H9 (cell line): ENCODE data around the gene RAB39A. TPM values are rescaled to one million over a fixed set of nuclear protein-coding genes. Genes with fewer than 3 reads are reported as not detected.

ENCODE experiments used
- DNase-seq: peaks from one replicate; pipeline ENCODE4 v3.0.0-alpha.2; 2017
- H2AFZ ChIP-seq: one replicate; pipeline ENCODE4 v1.6.1; 2013; ENCODE audit warnings: mild to moderate bottlenecking, low read length, control low read depth, moderate library complexity
- H2AK5ac ChIP-seq: 2 replicates; pipeline ENCODE4 v1.6.1; 2013; ENCODE audit warnings: low read length, control low read depth, mixed read lengths; ENCODE audit not compliant: insufficient read length
- H2BK120ac ChIP-seq: one replicate; pipeline ENCODE4 v1.6.1; 2013; ENCODE audit warnings: low read depth, mild to moderate bottlenecking, low read length, control low read depth, inconsistent platforms; ENCODE audit not compliant: poor library complexity, severe bottlenecking
- H2BK12ac ChIP-seq: 2 replicates; pipeline ENCODE4 v1.6.1; 2013; ENCODE audit warnings: low read length, control low read depth, mixed read lengths, low read depth; ENCODE audit not compliant: insufficient read length
- H2BK15ac ChIP-seq: 2 replicates; pipeline ENCODE4 v1.6.1; 2013; ENCODE audit warnings: low read depth, low read length, control low read depth
- H2BK20ac ChIP-seq: one replicate; pipeline ENCODE4 v1.6.1; 2013; ENCODE audit warnings: low read depth, mild to moderate bottlenecking, low read length, control low read depth, inconsistent platforms; ENCODE audit not compliant: poor library complexity, severe bottlenecking
- H2BK5ac ChIP-seq: 2 replicates; pipeline ENCODE4 v1.6.1; 2013; ENCODE audit warnings: low read length, control low read depth, mixed read lengths; ENCODE audit not compliant: insufficient read length
- H3K14ac ChIP-seq: 2 replicates; pipeline ENCODE4 v1.6.1; 2013; ENCODE audit warnings: low read length, control low read depth; ENCODE audit not compliant: insufficient read depth
- H3K18ac ChIP-seq: 2 replicates; pipeline ENCODE4 v1.6.1; 2013; ENCODE audit warnings: low read depth, mild to moderate bottlenecking, mixed read lengths, low read length, control low read depth; ENCODE audit not compliant: insufficient read length
- H3K23ac ChIP-seq: 2 replicates; pipeline ENCODE4 v1.6.1; 2013; ENCODE audit warnings: low read length, control low read depth, mixed read lengths, low read depth; ENCODE audit not compliant: insufficient read length
- H3K23me2 ChIP-seq: 2 replicates; pipeline ENCODE4 v1.6.1; 2013; ENCODE audit warnings: low read depth, mild to moderate bottlenecking, mixed read lengths, low read length, control low read depth; ENCODE audit not compliant: insufficient read length, poor library complexity, severe bottlenecking
- H3K27ac ChIP-seq: 2 replicates; pipeline ENCODE4 v1.5.1; 2013; ENCODE audit warnings: low read length, control low read depth, mixed read lengths, low read depth; ENCODE audit not compliant: insufficient read length
- H3K27me3 ChIP-seq: 2 replicates; pipeline ENCODE4 v1.6.1; 2013; ENCODE audit warnings: low read length, control low read depth, inconsistent platforms; ENCODE audit not compliant: insufficient read depth
- H3K4ac ChIP-seq: 2 replicates; pipeline ENCODE4 v1.6.1; 2013; ENCODE audit warnings: low read depth, mild to moderate bottlenecking, control low read depth, inconsistent platforms, low read length, moderate library complexity
- H3K4me1 ChIP-seq: 2 replicates; pipeline ENCODE4 v1.6.1; 2013; ENCODE audit warnings: low read length, control low read depth, inconsistent platforms; ENCODE audit not compliant: insufficient read depth
- H3K4me2 ChIP-seq: 2 replicates; pipeline ENCODE4 v1.6.1; 2013; ENCODE audit warnings: low read length, control low read depth, mixed read lengths; ENCODE audit not compliant: insufficient read length, insufficient read depth
- H3K56ac ChIP-seq: 2 replicates; pipeline ENCODE4 v1.6.1; 2013; ENCODE audit warnings: low read depth, mild to moderate bottlenecking, mixed read lengths, low read length, control low read depth; ENCODE audit not compliant: insufficient read length
- H3K79me1 ChIP-seq: 2 replicates; pipeline ENCODE4 v1.6.1; 2013; ENCODE audit warnings: low read depth, mild to moderate bottlenecking, moderate library complexity, low read length, control low read depth, inconsistent platforms; ENCODE audit not compliant: insufficient read depth, poor library complexity, severe bottlenecking
- H3K79me2 ChIP-seq: 2 replicates; pipeline ENCODE4 v1.6.1; 2013; ENCODE audit warnings: low read length, control low read depth, inconsistent platforms; ENCODE audit not compliant: insufficient read depth
- H3K9ac ChIP-seq: 2 replicates; pipeline ENCODE4 v1.6.1; 2013; ENCODE audit warnings: low read length, control low read depth, mixed read lengths; ENCODE audit not compliant: insufficient read length; ENCODE audit errors: extremely low read depth
- H3K9me3 ChIP-seq: one replicate; pipeline ENCODE4 v1.6.1; 2013; ENCODE audit warnings: low read depth, low read length, inconsistent platforms; ENCODE audit not compliant: control insufficient read depth
- H3T11ph ChIP-seq: one replicate; pipeline ENCODE4 v1.6.1; 2013; ENCODE audit warnings: mild to moderate bottlenecking, low read length, control low read depth, inconsistent platforms
- H4K20me1 ChIP-seq: one replicate; pipeline ENCODE4 v1.6.1; 2013; ENCODE audit not compliant: control insufficient read depth, insufficient read length, insufficient read depth
- H4K5ac ChIP-seq: 2 replicates; pipeline ENCODE4 v1.6.1; 2013; ENCODE audit warnings: low read depth, mild to moderate bottlenecking, mixed read lengths, low read length, control low read depth; ENCODE audit not compliant: insufficient read length
- H4K8ac ChIP-seq: replicated peaks from 2 replicates; pipeline ENCODE4 v1.6.1; 2013; ENCODE audit warnings: low read length, control low read depth, mixed read lengths, low read depth; ENCODE audit not compliant: insufficient read length
- H4K91ac ChIP-seq: 2 replicates; pipeline ENCODE4 v1.6.1; 2013; ENCODE audit warnings: low read depth, mild to moderate bottlenecking, moderate library complexity, mixed read lengths, low read length, control low read depth; ENCODE audit not compliant: insufficient read length
- H3K27ac Mint-ChIP-seq, 3 experiments: 2 replicates in 2 of 3; 3 replicates in 1 of 3; pipeline ENCODE4 v1.8.0; 2020 to 2021; ENCODE audit warnings: mixed read lengths in 3 of 3, mild to moderate bottlenecking in 1 of 3, moderate library complexity in 1 of 3
- H3K27me3 Mint-ChIP-seq: 2 replicates; pipeline ENCODE4 v1.8.0; 2021; ENCODE audit warnings: low read depth, mild to moderate bottlenecking, moderate library complexity, mixed read lengths
- H3K36me3 Mint-ChIP-seq, 3 experiments: 2 replicates in 2 of 3; 3 replicates in 1 of 3; pipeline ENCODE4 v1.8.0; 2020 to 2021; ENCODE audit warnings: low read depth in 3 of 3, mixed read lengths in 3 of 3; ENCODE audit not compliant: insufficient read depth in 1 of 3
- H3K4me1 Mint-ChIP-seq, 2 experiments: 2 replicates each; pipeline ENCODE4 v1.8.0; 2020; ENCODE audit warnings: mixed read lengths in 2 of 2
- H3K4me3 Mint-ChIP-seq, 2 experiments: 2 replicates in 1 of 2; 3 replicates in 1 of 2; pipeline ENCODE4 v1.8.0; 2020 to 2021; ENCODE audit warnings: mild to moderate bottlenecking in 2 of 2, mixed read lengths in 2 of 2, moderate library complexity in 1 of 2
- H3K9me3 Mint-ChIP-seq, 2 experiments: 2 replicates in 1 of 2; 3 replicates in 1 of 2; pipeline ENCODE4 v1.8.0; 2020; ENCODE audit warnings: mild to moderate bottlenecking in 2 of 2, mixed read lengths in 2 of 2, moderate library complexity in 1 of 2
- WGBS: extraction: QIAGEN DNeasy Blood & Tissue Kit; methylation state at CpG from one replicate; pipeline ENCODE4 v1.1.7; 2013; ENCODE audit warnings: missing lambda C conversion rate, low lambda C conversion rate, mixed read lengths; ENCODE audit not compliant: insufficient read length; ENCODE audit errors: extremely low coverage; 5-methylcytosine and 5-hydroxymethylcytosine counted together
- total RNA-seq: library from RNA; stranded (reverse); gene quantifications from 2 replicates; pipeline ENCODE4 v1.2.1, GENCODE V29; 2021
- TF ChIP-seq, protein P1 (sequence below): fragments of 200-600 bp; sonication (generic); conservative IDR thresholded peaks from 3 replicates; pipeline ENCODE4 v1.8.0; 2021; ENCODE audit warnings: antibody characterized with exemption, mild to moderate bottlenecking

Gene RAB39A
- total RNA-seq, 1 experiment from 2014 or later: 9.7 TPM

DNA sequence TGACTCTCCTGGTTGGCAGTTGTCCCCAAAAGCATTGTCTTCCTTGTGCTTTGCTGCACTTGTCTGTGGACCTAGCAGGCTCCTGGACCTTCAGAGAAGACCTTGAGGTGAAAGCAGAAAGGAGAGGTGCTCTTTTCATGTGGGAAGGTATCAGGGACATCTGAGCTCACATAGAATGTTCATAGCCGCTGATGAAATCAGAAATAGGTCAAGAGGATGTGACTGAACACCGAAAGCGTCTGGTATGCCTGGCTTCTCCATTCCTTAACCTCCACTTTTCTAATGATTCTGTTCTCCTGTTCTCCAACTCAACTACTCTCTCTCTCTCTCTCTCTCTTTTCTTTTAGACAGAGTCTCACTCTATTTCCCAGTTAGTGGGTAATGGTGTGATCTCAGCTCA lies 74.2 kb downstream of the RAB39A start:
- H3K14ac ChIP-seq: no peak overlapping the region
- Mint-ChIP-seq H3K36me3 (no peaks in the 10 kb centered on the region), H3K4me1 (peaks cover 5 to 6% of the 10 kb centered on the region in 2 experiments), H3K4me3 (no peak overlapping the region), H3K27me3 (no peaks in the 10 kb centered on the region), H3K27ac (no peak overlapping the region), H3K9me3 (no peaks in the 10 kb centered on the region)
- H4K91ac ChIP-seq: no peak overlapping the region
- no peak overlapping the region for H2AFZ ChIP-seq
- DNase-seq: no peak
- TF ChIP-seq, protein P1, sequence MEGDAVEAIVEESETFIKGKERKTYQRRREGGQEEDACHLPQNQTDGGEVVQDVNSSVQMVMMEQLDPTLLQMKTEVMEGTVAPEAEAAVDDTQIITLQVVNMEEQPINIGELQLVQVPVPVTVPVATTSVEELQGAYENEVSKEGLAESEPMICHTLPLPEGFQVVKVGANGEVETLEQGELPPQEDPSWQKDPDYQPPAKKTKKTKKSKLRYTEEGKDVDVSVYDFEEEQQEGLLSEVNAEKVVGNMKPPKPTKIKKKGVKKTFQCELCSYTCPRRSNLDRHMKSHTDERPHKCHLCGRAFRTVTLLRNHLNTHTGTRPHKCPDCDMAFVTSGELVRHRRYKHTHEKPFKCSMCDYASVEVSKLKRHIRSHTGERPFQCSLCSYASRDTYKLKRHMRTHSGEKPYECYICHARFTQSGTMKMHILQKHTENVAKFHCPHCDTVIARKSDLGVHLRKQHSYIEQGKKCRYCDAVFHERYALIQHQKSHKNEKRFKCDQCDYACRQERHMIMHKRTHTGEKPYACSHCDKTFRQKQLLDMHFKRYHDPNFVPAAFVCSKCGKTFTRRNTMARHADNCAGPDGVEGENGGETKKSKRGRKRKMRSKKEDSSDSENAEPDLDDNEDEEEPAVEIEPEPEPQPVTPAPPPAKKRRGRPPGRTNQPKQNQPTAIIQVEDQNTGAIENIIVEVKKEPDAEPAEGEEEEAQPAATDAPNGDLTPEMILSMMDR: no peak
- H3K56ac ChIP-seq: no peak overlapping the region
- no peak overlapping the region for H3K9ac ChIP-seq
- no peak overlapping the region for H3K4ac ChIP-seq
- no peak overlapping the region for H2BK12ac ChIP-seq
- H3K27ac ChIP-seq: no peak overlapping the region
- H3K27me3 ChIP-seq: no peaks in the 10 kb centered on the region
- no peaks in the 10 kb centered on the region for H3K79me1 ChIP-seq
- H4K5ac ChIP-seq: no peak overlapping the region
- no peak overlapping the region for H3K18ac ChIP-seq
- H3K23ac ChIP-seq: no peak overlapping the region
- no peaks in the 10 kb centered on the region for H4K20me1 ChIP-seq
- no peak overlapping the region for H3K4me2 ChIP-seq
- H2BK5ac ChIP-seq: no peak overlapping the region
- no peaks in the 10 kb centered on the region for H3K4me1 ChIP-seq
- no CpG with 5 or more reads among the region's 3 CpGs for WGBS
- no peak overlapping the region for H2BK15ac ChIP-seq
- H2BK120ac ChIP-seq: no peak overlapping the region
- H2AK5ac ChIP-seq: no peak overlapping the region
- no peak overlapping the region for H4K8ac ChIP-seq
- no peaks in the 10 kb centered on the region for H3K9me3 ChIP-seq
- H3K23me2 ChIP-seq: no peaks in the 10 kb centered on the region
- H3T11ph ChIP-seq: no peak overlapping the region
- H2BK20ac ChIP-seq: no peak overlapping the region
- no peaks in the 10 kb centered on the region for H3K79me2 ChIP-seq
